ENCODE data around the gene SLC30A3.

DNA sequence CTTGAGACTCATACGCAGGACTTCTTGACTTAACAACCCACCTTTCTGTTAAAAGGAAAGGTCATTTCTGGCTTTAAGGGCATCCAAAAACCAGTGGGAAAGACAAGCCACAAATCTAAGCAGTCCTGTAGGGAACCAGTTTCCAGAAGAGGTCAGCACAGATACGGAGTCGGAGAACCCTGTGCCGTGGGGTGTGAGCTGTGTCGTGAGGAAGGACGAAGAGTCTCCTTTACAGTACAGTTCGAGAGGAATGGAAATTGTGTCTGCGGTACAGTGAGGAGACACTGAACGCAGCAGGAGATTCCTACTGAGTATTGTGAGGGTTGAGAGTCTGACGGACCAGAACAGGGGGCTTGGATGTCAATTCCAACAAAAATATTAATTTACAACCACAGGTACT, 17.7 kb downstream of the SLC30A3 start:
- TF ChIP-seq SUZ12 (IDR thresholded peaks at IDR 0.05), result no peak
- TF ChIP-seq TARDBP (IDR thresholded peaks at IDR 0.05), result no peak
- no peak for TF ChIP-seq BHLHE40 (IDR thresholded peaks at IDR 0.05; ENCODE audit: borderline replicate concordance)
- no peak for TF ChIP-seq FOXK2 (IDR thresholded peaks at IDR 0.05)
- no peak for TF ChIP-seq FOXM1 (IDR thresholded peaks at IDR 0.05; ENCODE audit: borderline replicate concordance)
- TF ChIP-seq FOXA1 (IDR thresholded peaks at IDR 0.05), result no peak
- no peak for TF ChIP-seq LEF1 (IDR thresholded peaks at IDR 0.05; ENCODE audit: borderline replicate concordance)
- TF ChIP-seq ELF4 (IDR thresholded peaks at IDR 0.05), result no peak
- no peak for TF ChIP-seq HDGF (IDR thresholded peaks at IDR 0.05; ENCODE audit: borderline replicate concordance)
- TF ChIP-seq, protein P1, sequence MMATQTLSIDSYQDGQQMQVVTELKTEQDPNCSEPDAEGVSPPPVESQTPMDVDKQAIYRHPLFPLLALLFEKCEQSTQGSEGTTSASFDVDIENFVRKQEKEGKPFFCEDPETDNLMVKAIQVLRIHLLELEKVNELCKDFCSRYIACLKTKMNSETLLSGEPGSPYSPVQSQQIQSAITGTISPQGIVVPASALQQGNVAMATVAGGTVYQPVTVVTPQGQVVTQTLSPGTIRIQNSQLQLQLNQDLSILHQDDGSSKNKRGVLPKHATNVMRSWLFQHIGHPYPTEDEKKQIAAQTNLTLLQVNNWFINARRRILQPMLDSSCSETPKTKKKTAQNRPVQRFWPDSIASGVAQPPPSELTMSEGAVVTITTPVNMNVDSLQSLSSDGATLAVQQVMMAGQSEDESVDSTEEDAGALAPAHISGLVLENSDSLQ (IDR thresholded peaks at IDR 0.05), result no peak

Measured in HEK293T (cell line).